Ectodermal cell (in vitro differentiated cells): ENCODE results near the gene ALAS2.

Experiments
- H3K27ac ChIP-seq: 2 replicates; pipeline ENCODE4 v1.7.0; 2013; ENCODE audit warnings: mild to moderate bottlenecking, low read depth, low read length; ENCODE audit not compliant: insufficient read depth, poor library complexity, severe bottlenecking
- H3K27me3 ChIP-seq: 2 replicates; pipeline ENCODE4 v1.7.0; 2013; ENCODE audit warnings: mild to moderate bottlenecking, low read length; ENCODE audit not compliant: insufficient read depth, control insufficient read depth, poor library complexity, severe bottlenecking
- H3K36me3 ChIP-seq: one replicate; pipeline ENCODE4 v1.7.0; 2013; ENCODE audit warnings: low read length; ENCODE audit not compliant: control insufficient read depth, insufficient read depth
- H3K4me1 ChIP-seq: one replicate; pipeline ENCODE4 v1.7.0; 2013; ENCODE audit warnings: low read length; ENCODE audit not compliant: control insufficient read depth, insufficient read depth
- H3K4me3 ChIP-seq: 2 replicates; pipeline ENCODE4 v1.7.0; 2013; ENCODE audit warnings: low read depth, low read length, control low read depth; ENCODE audit not compliant: insufficient read depth
- H3K9me3 ChIP-seq: 2 replicates; pipeline ENCODE4 v1.7.0; 2013; ENCODE audit warnings: mild to moderate bottlenecking, low read length, moderate library complexity; ENCODE audit not compliant: control insufficient read depth
- whole genome bisulfite sequencing, 2 experiments: methylation state at CpG; one replicate each; pipeline ENCODE4 v1.1.7; 2013; ENCODE audit warnings: missing lambda C conversion rate in 2 of 2; 5-methylcytosine and 5-hydroxymethylcytosine counted together

Gene ALAS2

GRCh38 chrX:55033429-55033828 lies 2.7 kb upstream of the ALAS2 start:
- Histone ChIP-seq H3K27ac (no peak overlapping the region), H3K36me3 (no peaks in the 10 kb centered on the region), H3K4me1 (no peaks in the 10 kb centered on the region), H3K9me3 (no peaks in the 10 kb centered on the region), H3K4me3 (no peak overlapping the region), H3K27me3 (no peaks in the 10 kb centered on the region)
- 83 to 91% methylated on average over 1 to 2 of the region's 2 CpGs for WGBS, 2 experiments

DNA sequence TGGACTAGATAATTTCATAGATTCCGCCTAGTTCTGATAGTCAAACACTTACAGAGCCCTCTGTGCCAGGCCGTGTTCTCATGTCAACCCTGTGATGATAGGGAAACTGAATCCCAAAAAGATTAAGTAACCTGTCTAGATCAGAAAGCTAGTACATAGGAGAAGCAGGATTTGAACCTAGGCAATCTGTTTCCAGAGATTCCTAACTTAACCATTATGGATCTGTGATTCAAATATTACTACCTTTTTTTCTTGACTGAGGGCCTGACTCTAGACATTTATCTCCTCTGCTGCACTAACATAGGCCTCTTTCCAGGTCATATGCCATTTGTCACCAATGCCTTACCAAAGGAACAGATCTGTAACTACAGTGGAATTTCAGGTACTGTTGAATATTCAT lies 1.5 kb downstream of the ALAS2 start:
- 80 to 94% methylated on average over 1 to 2 of the region's 2 CpGs for WGBS, 2 experiments
- no peaks in the 10 kb centered on the region for H3K27me3 ChIP-seq

DNA sequence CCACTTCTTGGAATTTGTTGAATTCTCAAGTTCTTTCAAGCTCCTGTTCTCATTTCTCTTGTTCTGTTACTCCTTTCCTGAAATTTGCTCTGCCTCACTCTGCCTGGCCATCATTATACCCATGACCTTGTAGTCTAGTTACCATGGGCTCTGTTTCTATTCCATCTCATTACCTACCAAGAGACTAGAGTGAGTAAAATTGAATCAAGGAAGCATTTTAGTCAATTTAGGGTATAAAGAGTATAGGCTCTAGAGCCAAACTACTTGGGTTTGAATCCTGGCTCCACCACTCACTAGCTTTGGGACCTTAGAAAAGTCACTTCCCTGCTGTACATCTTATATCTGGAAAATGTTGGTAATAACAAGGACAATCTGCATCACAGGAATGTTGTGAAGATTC lies 2.2 kb downstream of the ALAS2 start:
- H3K4me3 ChIP-seq, result no peak overlapping the region
- no peak overlapping the region for H3K27ac ChIP-seq
- no peaks in the 10 kb centered on the region for H3K36me3 ChIP-seq
- H3K27me3 ChIP-seq, result no peaks in the 10 kb centered on the region
- H3K9me3 ChIP-seq, result no peaks in the 10 kb centered on the region
- no peaks in the 10 kb centered on the region for H3K4me1 ChIP-seq

More for the DNA sequence above, 1.5 kb downstream of the ALAS2 start:
- H3K4me3 ChIP-seq, result no peak overlapping the region
- H3K27ac ChIP-seq, result no peak overlapping the region
- no peaks in the 10 kb centered on the region for H3K36me3 ChIP-seq
- H3K9me3 ChIP-seq, result no peaks in the 10 kb centered on the region
- H3K4me1 ChIP-seq, result no peaks in the 10 kb centered on the region

DNA sequence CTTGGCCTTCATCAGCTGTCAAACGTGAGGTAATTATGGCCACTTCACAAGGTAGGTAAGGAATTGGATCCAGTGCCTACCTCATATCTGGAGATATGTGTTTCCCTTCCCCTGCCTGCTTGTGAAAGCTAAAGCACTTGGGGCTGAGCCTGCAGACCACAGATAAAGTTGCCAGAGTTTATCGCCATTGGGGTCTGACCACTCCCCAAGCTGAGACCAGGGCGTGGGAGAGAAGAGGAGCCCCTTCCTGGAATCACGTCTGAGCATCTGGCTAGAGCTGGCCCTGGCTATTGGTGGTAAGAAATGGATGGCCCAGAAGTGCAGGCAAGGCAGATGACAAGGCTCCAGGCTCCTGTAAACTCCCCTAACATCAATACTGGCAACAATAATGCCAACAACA lies 2.7 kb downstream of the ALAS2 start:
- H3K4me1 ChIP-seq, result no peaks in the 10 kb centered on the region

DNA sequence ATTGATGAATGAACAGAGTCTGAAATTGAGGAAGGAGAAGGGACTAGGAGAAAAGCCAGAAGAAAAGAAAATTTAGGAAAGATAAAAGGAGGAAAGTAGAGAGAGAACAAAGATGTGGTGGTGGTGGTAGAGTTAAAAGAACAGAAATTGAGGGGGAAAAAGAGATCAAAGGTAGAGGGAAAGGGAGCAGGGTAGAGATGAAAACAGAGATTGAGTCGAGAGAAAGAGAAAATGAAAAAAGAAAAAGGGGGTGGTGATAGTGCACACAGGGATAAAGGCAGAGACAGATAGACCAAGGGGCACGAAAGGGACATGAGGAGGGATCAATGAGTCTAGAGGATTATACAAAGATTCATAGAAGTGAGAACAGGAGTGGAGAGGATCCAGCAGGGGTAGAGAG lies 3.9 kb downstream of the ALAS2 start:
- Histone ChIP-seq H3K4me1 (no peaks in the 10 kb centered on the region), H3K27ac (no peak overlapping the region), H3K27me3 (no peaks in the 10 kb centered on the region), H3K9me3 (no peaks in the 10 kb centered on the region), H3K36me3 (no peaks in the 10 kb centered on the region), H3K4me3 (no peak overlapping the region)
- WGBS, 2 experiments, result 87 to 94% methylated on average over 2 of the region's 2 CpGs

More for the DNA sequence above, 2.7 kb downstream of the ALAS2 start:
- Histone ChIP-seq H3K4me3 (no peak overlapping the region), H3K9me3 (no peaks in the 10 kb centered on the region), H3K27me3 (no peaks in the 10 kb centered on the region), H3K27ac (no peak overlapping the region), H3K36me3 (no peaks in the 10 kb centered on the region)
- WGBS, 2 experiments, result 76 to 89% methylated on average over 4 of the region's 4 CpGs

DNA sequence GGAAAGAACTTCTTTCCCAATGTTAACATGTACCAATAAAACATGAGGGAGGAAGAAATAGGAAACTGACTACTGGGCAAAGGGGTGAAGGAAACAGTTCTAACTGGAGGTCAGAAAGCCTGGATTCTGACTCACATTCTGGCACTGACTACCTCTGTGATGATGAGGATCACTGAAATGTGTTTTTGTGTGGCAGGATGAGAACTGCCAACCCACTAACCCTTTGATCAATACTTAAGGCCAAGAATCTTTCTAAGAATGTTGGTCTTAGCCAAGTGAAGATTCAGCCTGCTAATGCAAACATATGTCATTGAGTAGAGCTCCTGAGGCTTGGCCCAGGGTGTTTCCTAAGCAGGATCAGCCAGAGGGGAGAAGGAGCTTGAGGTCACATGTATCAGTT lies 4.6 kb downstream of the ALAS2 start:
- no peaks in the 10 kb centered on the region for H3K27me3 ChIP-seq
- no peaks in the 10 kb centered on the region for H3K9me3 ChIP-seq
- H3K4me1 ChIP-seq, result no peaks in the 10 kb centered on the region
- H3K36me3 ChIP-seq, result no peaks in the 10 kb centered on the region
- H3K27ac ChIP-seq, result no peak overlapping the region
- H3K4me3 ChIP-seq, result no peak overlapping the region

- Histone ChIP-seq H3K4me3 (no peak overlapping the region), H3K27me3 (no peaks in the 10 kb centered on the region), H3K36me3 (no peaks in the 10 kb centered on the region), H3K4me1 (no peaks in the 10 kb centered on the region), H3K27ac (no peak overlapping the region), H3K9me3 (no peaks in the 10 kb centered on the region)
- WGBS, 2 experiments, result 84 to 99% methylated on average over 4 of the region's 4 CpGs
These were observed 15.9 kb downstream of the ALAS2 start for GRCh38 chrX:55014897-55015299.

- Histone ChIP-seq H3K4me3 (no peak overlapping the region), H3K4me1 (no peaks in the 10 kb centered on the region), H3K36me3 (no peaks in the 10 kb centered on the region), H3K27ac (no peak overlapping the region), H3K27me3 (no peaks in the 10 kb centered on the region), H3K9me3 (no peaks in the 10 kb centered on the region)
- WGBS, 2 experiments, result 64 to 74% methylated on average over 2 of the region's 2 CpGs
These were observed 19.5 kb downstream of the ALAS2 start for GRCh38 chrX:55011294-55011693.

DNA sequence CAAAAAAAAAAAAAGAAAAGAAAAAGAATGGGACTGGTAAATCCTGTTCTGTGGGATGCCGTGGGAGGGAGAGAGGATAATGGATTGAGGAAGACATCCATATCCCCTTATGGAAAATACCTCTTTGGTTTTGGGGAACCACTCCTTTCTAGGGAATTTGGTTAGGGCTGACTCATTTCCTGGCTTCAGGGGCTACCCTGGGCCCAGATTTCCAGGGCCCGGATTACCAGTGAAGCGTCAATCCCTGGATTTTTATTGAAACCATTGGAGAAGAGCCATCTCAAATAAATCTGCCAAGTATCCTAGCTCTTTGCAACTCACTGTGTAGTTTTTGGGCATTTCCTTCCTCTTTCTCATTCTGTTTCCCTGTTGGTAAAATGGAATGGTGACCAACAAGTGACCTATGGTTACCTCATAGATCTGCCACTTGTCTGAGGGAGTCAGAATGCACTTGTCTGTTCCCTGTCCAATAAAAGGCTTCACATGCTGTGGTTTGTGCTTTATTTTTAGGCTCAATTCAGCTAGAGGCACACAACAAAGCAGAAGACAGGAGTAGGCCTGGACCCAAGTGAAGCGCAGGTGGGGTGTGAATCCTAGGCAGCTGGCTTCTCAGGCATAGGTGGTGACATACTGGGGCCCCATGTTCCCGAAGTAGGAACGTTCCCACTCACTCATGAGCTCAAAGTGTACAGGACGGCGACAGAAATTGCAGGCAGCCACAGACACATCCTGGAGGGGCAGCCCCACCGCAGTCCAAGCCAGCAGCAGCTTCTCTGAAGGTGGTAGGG lies 22.0 kb downstream of the ALAS2 start:
- H3K9me3 ChIP-seq, result no peaks in the 10 kb centered on the region
- no peak overlapping the region for H3K27ac ChIP-seq
- 91 to 92% methylated on average over 6 to 9 of the region's 9 CpGs for WGBS, 2 experiments
- no peak overlapping the region for H3K4me3 ChIP-seq
- no peaks in the 10 kb centered on the region for H3K27me3 ChIP-seq
- H3K36me3 ChIP-seq, result peaks cover 4% of the 10 kb centered on the region
- no peaks in the 10 kb centered on the region for H3K4me1 ChIP-seq

DNA sequence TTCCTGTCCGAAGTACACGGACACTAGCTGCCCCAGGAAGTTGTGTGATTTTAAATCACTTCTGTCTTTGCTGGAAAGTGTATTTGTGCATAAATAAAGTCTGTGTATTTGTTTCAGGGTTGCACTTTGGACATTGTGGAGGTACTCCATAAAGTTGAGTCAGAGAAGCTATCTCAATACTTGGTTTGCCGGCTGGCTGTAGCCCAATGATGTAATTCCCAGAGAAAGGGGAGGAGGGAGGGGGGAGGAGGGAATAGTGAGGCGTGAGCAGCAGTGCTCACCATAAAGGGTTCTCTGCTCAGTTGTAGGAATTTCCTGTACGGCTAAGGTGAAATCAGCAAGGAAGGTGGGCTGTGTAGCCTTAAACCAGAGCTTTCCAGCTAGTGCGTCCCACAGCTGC lies 23.1 kb downstream of the ALAS2 start:
- H3K27ac ChIP-seq, result no peak overlapping the region
- 89 to 96% methylated on average over 6 of the region's 6 CpGs for WGBS, 2 experiments

More for the DNA sequence above, 23.1 kb downstream of the ALAS2 start:
- H3K4me3 ChIP-seq, result no peak overlapping the region
- peaks cover 4% of the 10 kb centered on the region for H3K36me3 ChIP-seq
- H3K9me3 ChIP-seq, result no peaks in the 10 kb centered on the region
- no peaks in the 10 kb centered on the region for H3K27me3 ChIP-seq
- no peaks in the 10 kb centered on the region for H3K4me1 ChIP-seq
